NOMO-1 treated with DMSO at 0.1 percent for 48 hours (cell line): Measurements from ENCODE around the gene ZNF296.

Experiments
- DNase-seq: peaks from one replicate; lab custom pipeline; 2025; ENCODE audit not compliant: unreplicated experiment; lab: John Stamatoyannopoulos, UW

ZNF296 gene

GRCh38 chr19:45027371-45027770 lies 48.9 kb downstream of the ZNF296 start:
- no peak for DNase-seq

GRCh38 chr19:45025264-45025663 lies 51.0 kb downstream of the ZNF296 start:
- DNase-seq, result no peak

GRCh38 chr19:45023048-45023447 lies 53.2 kb downstream of the ZNF296 start:
- DNase-seq, result no peak

- DNase-seq, result no peak
Measured at GRCh38 chr19:45021971-45022370, 54.3 kb downstream of the ZNF296 start.
